Panc1 (cell line): ENCODE measurements around the gene FAM219B. TPM values are rescaled to one million over a fixed set of nuclear protein-coding genes. Genes with fewer than 3 reads are reported as not detected.

Experiments used
- ATAC-seq: fragments of 200-7000 bp; cut with Tn5 transposase; 2 replicates; pipeline ENCODE4 v1.9.1; 2020; ENCODE audit warnings: mild to moderate bottlenecking, moderate library complexity
- BruUV-seq: library from RNA; stranded (reverse); fragments of 400-500 nt; replicated peaks from 2 replicates; lab custom pipeline; 2021; lab: Mats Ljungman, UMichigan
- CTCF ChIA-PET: fragments of 300-600 bp; sonication (Branson Sonifier 250); formaldehyde crosslinking; loops from one replicate; lab custom pipeline; 2022; ENCODE audit warnings: antibody characterized with exemption; lab: Charles Lee
- POLR2A ChIA-PET: fragments of 300-600 bp; sonication (Branson Sonifier 250); formaldehyde crosslinking; loops from one replicate; lab custom pipeline; 2022; ENCODE audit warnings: antibody characterized with exemption; lab: Charles Lee
- DNase-seq: peaks from one replicate; pipeline ENCODE4 v3.0.0-alpha.2; 2010; ENCODE audit warnings: low read depth, low spot score
- H3K27ac ChIP-seq: 2 replicates; pipeline ENCODE4 v1.5.1; 2011; ENCODE audit warnings: mild to moderate bottlenecking, low read length, inconsistent platforms
- H3K27me3 ChIP-seq: fragments of 200-500 bp; sonication (Bioruptor generic); 2 replicates; pipeline ENCODE4 v1.6.0; 2014; ENCODE audit warnings: low read length, inconsistent platforms; ENCODE audit not compliant: control insufficient read depth, insufficient read depth
- H3K36me3 ChIP-seq: fragments of 200-500 bp; sonication (Bioruptor generic); 2 replicates; pipeline ENCODE4 v1.5.1; 2014; ENCODE audit warnings: inconsistent platforms, mild to moderate bottlenecking, low read length, moderate library complexity; ENCODE audit not compliant: control insufficient read depth, insufficient read depth
- H3K4me1 ChIP-seq: 2 replicates; pipeline ENCODE4 v1.5.1; 2011; ENCODE audit warnings: inconsistent platforms, mild to moderate bottlenecking, low read length, moderate library complexity; ENCODE audit not compliant: control insufficient read depth, insufficient read depth
- H3K4me3 ChIP-seq, 2 experiments: 2 replicates each; pipeline ENCODE4 v1.5.1; 2011 to 2012; ENCODE audit warnings: low read depth in 2 of 2, low read length in 2 of 2, mild to moderate bottlenecking in 2 of 2, inconsistent platforms in 1 of 2, moderate library complexity in 1 of 2
- H3K9me3 ChIP-seq: fragments of 200-500 bp; sonication (Bioruptor generic); 2 replicates; pipeline ENCODE4 v1.5.1; 2014; ENCODE audit warnings: low read depth, mild to moderate bottlenecking, inconsistent platforms, low read length, moderate library complexity; ENCODE audit not compliant: control insufficient read depth, insufficient read depth
- CTCF ChIP-seq: fragments of 450-650 bp; IDR thresholded peaks from 2 replicates; pipeline ENCODE4 v1.5.1; 2017; ENCODE audit warnings: mild to moderate bottlenecking
- POLR2AphosphoS5 ChIP-seq: IDR thresholded peaks from 2 replicates; pipeline ENCODE4 v1.6.1; 2012; ENCODE audit warnings: mild to moderate bottlenecking, low read depth, low read length, moderate library complexity
- REST ChIP-seq, 2 experiments: IDR thresholded peaks; 2 replicates each; pipeline ENCODE4 v1.6.1; 2011 to 2012; ENCODE audit warnings: low read depth in 2 of 2, control low read depth in 1 of 2, low read length in 1 of 2, mild to moderate bottlenecking in 1 of 2, moderate library complexity in 1 of 2; ENCODE audit not compliant: insufficient read depth in 1 of 2
- SIN3A ChIP-seq: IDR thresholded peaks from 2 replicates; pipeline ENCODE4 v1.6.1; 2012; ENCODE audit warnings: low read depth, mild to moderate bottlenecking, low read length, moderate library complexity, borderline replicate concordance; ENCODE audit not compliant: insufficient read depth
- TCF7L2 ChIP-seq: IDR thresholded peaks from 2 replicates; pipeline ENCODE4 v1.6.1; 2011; ENCODE audit warnings: mild to moderate bottlenecking, low read depth, low read length, inconsistent platforms
- in situ Hi-C: cut with HindIII; loops from 2 replicates; pipeline ENCODE4 v1.10.0; 2016; ENCODE audit warnings: low sequenced_read_pairs, low pct_unique_long_range_greater_than_20kb
- intact Hi-C: fragments of 100-400 bp; cut with micrococcal nuclease; formaldehyde crosslinking; loops from one replicate; pipeline ENCODE4 v1.10.0; 2022; ENCODE audit not compliant: unreplicated experiment
- total RNA-seq: library from RNA; stranded (reverse); gene quantifications from one replicate; pipeline ENCODE4 v1.2.1, GENCODE V29; 2021; ENCODE audit not compliant: unreplicated experiment

FAM219B gene
- total RNA-seq, 1 experiment from 2014 or later: 68.6 TPM

- CTCF ChIA-PET: no interaction called here
- no peak for TF ChIP-seq TCF7L2
- TF ChIP-seq SIN3A: no peak
- no peak for TF ChIP-seq POLR2AphosphoS5
- TF ChIP-seq REST (IDR thresholded peaks at IDR 0.05; ENCODE audit: insufficient read depth in 1 of 2, low read depth in 2 of 2, low read length in 1 of 2): no peak
- no peak for TF ChIP-seq CTCF
- in situ Hi-C loops (no loop called here), intact Hi-C loops (loop anchor here (5.0 to 10.0 kb wide), 2 partner anchors 180 to 247 kb away; partner anchors contain the start of gene C15orf39)
- Histone ChIP-seq H3K4me1 (peaks cover 31% of the 10 kb centered on the region), H3K9me3 (no peaks in the 10 kb centered on the region), H3K36me3 (no peaks in the 10 kb centered on the region), H3K27me3 (no peaks in the 10 kb centered on the region), H3K4me3 (peak overlapping the region; percentile 79 to 96), H3K27ac (peak overlapping the region; percentile 96)
- DNase-seq (no peak), ATAC-seq (no peak)
- POLR2A ChIA-PET: no interaction called here
- BruUV-seq: no TSS peak
These were observed 48.4 kb upstream of the FAM219B start for GRCh38 chr15:74955017-74955416.

DNA sequence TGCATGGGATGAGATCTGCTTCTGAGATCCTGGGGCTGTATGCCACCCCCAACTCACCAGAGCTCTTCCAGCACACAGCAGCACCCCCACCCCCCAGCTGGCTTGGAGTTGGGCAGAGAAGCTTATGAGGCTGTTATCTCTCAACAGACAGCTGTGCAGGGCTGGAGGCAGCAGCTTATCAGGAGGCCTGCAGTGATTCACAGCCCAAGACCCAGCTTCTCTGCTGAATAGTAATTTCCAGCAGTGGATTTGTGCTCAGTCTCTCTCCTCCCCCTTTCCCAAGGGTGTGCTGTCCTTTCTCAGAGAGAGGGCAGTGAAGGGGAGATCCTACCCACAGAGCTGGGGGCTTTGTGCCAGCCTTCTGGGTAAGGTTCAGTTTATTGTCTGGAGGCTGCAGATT lies 47.9 kb upstream of the FAM219B start:
- H3K27ac ChIP-seq: peak overlapping the region; percentile 96
- DNase-seq (no peak), ATAC-seq (no peak)
- CTCF ChIA-PET: no interaction called here
- no peaks in the 10 kb centered on the region for H3K36me3 ChIP-seq
- intact Hi-C loops (loop anchor here (10.0 kb wide), 1 partner anchor 180 kb away; no protein-coding TSS in a partner anchor), in situ Hi-C loops (no loop called here)
- POLR2A ChIA-PET: interaction anchor here (1.2 kb wide), 1 partner anchor 250 kb away, joined by 3 read pairs; no protein-coding TSS in a partner anchor
- no peaks in the 10 kb centered on the region for H3K27me3 ChIP-seq
- no peak for TF ChIP-seq CTCF
- TF ChIP-seq REST (IDR thresholded peaks at IDR 0.05; ENCODE audit: insufficient read depth in 1 of 2, low read depth in 2 of 2, low read length in 1 of 2): no peak
- TF ChIP-seq POLR2AphosphoS5: no peak
- no peak for TF ChIP-seq SIN3A
- TF ChIP-seq TCF7L2: no peak
- H3K4me3 ChIP-seq: peak overlapping the region; percentile 79 to 96
- H3K9me3 ChIP-seq: no peaks in the 10 kb centered on the region
- no TSS peak for BruUV-seq
- peaks cover 26% of the 10 kb centered on the region for H3K4me1 ChIP-seq
